ENCODE data around the gene ATP6V0D1. TPM values are rescaled to one million over a fixed set of nuclear protein-coding genes. Genes with fewer than 3 reads are reported as not detected.

Gene ATP6V0D1
- total RNA-seq, 1 donor from 2014 or later, result 78.7 TPM

DNA sequence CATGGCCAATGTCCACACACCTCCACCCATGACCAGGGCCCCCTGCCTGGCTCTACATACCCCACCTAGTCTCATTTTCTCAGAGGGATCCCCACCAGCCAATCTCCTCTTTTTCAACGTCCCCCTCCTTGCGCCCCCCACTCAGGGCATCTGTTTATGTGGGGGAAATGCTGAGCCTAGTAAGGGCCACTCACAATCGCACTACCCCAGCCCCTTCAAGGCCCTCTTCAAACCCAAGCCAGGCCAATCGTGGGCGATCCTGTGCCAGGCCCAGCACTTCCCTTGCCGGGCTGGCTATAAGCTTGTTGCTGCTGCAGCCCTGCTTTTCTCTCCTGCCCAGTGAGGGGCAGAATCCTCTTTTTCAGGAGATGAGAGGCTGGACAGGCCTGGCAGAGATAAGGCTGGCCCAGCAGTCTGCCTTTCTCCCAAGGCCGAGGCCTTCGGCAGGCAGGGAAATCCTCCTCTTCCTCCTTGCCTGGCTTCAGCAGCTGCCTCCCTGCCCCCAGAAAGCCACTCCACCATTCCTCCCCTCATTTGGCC is 33.9 kb downstream of the ATP6V0D1 start:
- DNase-seq (ENCODE audit: low spot score in 2 of 2), result no peak
- no peak for FAIRE-seq

DNA sequence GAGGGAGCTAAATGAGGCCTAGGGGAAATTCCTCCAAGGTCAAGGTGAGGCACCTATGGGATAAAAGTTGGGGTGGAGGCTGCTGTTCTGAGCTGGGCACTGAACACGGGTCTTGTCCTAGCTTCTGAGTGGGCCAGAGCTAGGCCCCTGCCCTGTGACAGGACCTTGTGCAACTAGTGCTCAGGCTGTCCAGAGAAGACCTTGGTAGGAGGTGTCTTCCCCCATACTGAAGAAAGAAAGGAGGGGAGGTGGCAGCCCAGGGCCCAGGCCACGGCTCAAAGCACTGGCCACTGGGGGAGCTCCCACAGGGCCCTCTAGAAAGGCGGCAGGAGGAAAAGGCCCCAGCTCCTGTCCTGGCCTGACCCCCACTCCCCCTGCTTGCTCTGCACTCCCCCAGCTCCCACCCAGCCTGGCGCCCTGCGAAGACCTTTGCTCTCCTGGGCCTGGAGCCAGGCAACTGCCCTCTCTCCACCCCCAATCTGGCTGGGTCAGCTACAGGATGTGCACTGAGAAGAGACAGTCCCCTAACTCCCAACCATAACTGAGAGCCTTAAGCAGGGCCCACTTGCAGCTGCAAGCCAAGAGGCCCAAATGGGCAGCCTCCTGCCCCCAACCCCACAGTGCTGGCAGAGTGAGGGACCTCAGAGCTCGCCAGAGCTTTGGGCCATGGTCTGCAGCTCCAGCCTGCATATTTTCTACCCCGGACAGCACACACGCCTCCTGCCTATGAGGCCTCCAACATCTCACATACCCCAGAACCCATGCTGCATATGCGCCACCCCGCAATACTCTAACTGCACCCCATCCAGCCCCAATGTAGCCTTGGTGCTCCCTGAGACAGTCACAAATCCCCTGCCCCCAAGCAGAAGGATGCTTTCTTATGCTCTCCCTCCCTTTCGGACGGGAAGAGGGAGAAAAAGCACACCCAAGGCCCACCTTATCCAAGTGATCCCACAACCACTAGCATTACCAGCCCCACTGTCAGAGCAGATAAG is 34.7 kb downstream of the ATP6V0D1 start:
- DNase-seq (ENCODE audit: low spot score in 2 of 2), result no peak
- FAIRE-seq, result no peak

DNA sequence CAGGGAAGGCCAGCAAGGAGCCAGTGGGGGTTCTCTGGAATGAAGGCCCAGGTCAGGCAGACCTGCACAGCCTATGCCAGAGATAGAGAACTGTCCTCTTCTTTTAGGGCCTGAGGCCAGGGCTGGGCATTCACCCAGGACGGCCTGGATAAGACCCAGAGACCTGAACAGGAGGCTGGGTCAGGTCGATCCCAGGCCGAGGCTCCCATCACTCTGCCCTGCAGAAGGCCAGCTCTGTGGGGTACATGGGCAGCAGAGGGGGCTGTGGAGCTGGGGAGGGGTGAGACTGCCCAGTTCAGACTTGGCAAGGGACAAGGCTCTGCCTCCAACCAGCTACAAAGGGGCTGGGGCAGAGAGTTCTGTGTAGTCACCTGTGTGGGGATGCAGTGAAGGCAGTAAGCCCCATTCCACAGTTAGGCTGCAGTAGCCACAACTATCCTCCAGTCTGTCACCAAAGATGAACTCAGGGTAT is 35.5 kb downstream of the ATP6V0D1 start:
- no peak for DNase-seq (ENCODE audit: low spot score in 2 of 2)
- no peak for FAIRE-seq

DNA sequence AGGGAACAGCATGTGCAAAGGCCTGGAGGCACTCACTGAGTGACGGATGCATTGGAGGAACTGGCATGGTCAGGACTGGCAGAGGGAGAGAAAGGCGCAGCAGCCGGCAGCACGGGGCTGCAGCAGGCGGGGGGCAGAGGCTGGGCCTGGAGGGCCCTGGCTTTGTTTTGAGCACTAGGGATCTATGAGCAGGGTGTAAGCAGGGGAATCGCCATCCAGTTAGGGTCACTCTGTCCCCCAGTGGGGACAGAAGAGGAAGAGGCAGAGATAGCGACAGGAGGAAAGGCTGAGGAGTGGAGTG is 35.9 kb downstream of the ATP6V0D1 start:
- DNase-seq (ENCODE audit: low spot score in 2 of 2), result no peak
- no peak for FAIRE-seq

DNA sequence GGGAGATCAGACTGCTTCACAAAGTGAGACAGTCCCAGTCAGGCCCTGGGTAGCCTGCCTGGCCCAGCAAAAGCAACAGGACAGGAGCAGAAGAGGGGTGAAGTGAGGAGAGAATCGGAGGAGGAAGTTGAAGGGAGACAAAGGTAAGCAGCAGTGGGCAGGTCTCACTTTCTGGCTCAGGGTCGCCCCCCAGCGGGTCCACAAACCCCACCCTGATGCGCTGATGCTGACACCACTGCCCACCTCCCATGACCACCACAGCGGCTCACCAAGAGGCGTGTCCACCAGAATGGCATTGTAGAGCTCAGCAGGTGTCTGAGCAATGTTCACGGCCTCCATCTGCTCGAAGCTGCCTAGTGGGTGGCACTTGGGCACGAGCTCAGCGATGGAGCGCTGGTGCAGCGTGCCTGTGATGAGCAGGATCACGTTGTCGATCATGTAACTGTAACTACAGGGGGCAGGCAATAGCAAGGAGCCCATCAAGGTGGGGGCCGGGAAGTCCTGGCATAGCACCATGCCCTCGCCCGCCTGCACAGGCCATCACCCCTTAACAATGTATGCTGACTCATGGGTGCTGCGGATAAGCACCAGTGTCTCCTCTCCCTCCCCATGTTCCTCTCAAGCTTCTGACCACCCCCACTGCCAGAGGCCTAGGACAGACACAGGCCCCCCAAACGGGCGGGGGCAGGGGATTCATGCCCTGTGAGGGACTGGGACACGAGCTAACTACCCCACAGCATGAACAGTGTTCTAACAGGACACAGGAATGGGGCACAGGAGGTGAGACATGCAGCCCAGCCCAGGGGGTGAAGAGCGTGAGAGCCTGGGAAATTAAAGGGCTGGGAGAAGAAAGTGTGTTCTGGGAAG is 36.5 kb downstream of the ATP6V0D1 start:
- FAIRE-seq (no peak), DNase-seq (ENCODE audit: low spot score in 2 of 2) (no peak)

DNA sequence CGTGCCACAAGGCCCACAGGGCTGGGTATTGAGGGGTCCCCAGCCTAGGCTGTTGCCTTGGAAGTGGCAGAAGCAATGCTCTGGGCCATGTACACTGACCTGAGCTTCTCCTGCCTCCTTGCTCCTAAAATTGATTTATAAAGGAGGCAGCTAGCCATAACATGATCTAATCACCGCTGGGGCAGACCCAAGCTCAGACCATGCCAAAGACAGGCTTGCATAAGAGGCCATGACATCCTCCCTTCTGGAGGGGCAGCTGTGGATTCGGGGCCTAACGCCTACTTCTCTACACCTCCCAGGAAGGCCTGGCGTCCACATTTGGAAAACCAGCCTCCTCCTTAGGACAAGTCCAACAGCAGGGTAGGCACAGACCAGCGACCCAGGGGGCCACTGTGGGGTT is 37.7 kb downstream of the ATP6V0D1 start:
- DNase-seq (ENCODE audit: low spot score in 2 of 2) (no peak), FAIRE-seq (no peak)

DNA sequence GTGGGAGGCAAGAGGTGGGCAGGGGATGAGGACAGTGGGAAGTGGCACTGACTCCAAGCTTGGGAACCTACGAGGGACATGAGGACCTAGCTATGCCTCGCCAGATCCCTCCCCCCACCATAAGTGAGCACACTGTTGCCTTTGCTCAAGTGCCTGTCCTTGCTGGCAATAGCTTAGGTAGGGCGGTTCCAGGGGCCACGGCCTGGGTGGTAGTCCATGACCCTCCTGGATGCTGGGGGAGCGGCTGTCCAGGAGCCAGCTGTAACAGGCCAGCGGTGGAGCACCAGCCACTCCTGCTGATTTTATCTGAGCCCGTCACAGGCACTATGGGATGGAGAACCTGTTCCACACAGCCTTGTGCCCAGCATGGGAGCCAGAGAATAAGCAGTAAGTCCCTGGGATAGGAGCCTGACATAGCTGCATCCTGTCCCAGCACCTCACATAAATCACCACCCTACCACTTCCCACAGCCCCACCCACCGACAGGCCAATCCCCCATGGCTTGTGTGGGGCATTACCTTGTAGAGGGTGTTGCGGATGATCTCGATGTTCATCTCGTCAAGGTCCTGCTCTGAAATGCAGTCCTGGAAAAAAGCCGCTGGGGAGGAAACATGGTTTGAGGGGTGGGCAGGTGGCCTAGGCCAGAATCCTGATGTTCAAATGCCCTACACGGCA is 38.2 kb downstream of the ATP6V0D1 start:
- FAIRE-seq, result no peak

DNA sequence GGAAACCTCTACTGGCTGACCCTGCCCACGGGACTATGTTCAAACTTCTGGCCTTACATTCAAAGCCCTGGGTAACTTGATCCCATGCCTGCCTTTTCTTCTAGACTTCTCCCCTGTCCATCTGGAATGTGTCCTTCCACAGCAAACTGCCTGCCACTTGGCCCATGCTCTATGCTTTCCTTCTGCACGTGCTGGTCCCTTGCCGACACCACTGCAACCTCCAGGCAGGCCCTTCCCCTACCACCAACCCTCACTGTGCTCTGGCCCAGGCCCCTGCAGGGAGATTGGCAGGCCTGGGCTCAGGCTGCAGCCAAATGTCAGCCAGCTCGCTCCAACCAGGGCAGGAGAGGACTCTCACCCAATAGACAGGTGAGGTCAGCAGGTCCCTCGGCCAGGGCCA is 39.0 kb downstream of the ATP6V0D1 start:
- FAIRE-seq (no peak), DNase-seq (ENCODE audit: low spot score in 2 of 2) (no peak)

More for the DNA sequence above, 38.2 kb downstream of the ATP6V0D1 start:
- DNase-seq (ENCODE audit: low spot score in 2 of 2), result no peak

DNA sequence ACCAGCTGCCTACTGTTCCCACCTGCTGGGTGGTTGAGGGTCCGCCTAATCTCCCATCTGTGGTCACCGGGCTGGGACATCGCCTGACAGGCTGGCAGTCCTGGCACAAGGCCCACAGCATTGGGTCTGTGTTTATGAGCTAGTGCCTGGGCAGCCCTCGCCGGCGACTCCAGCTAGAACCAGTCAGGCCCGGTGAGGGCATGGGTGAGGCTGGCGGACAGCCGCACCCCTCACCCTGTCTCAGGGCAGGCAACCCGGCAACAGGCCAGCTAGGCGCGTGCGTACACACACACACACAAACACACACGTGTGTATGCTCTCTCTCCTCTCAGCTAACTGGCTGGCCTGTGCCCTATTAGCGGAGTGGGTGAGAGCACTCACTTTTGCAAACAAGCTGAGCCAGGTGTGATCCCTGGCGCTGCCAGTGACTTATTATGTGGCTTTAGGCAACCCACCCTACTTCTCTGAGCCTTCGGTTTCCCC is 39.6 kb downstream of the ATP6V0D1 start:
- DNase-seq (ENCODE audit: low spot score in 2 of 2) (peak in 1 of 2 donors; percentile 63), FAIRE-seq (no peak)

DNA sequence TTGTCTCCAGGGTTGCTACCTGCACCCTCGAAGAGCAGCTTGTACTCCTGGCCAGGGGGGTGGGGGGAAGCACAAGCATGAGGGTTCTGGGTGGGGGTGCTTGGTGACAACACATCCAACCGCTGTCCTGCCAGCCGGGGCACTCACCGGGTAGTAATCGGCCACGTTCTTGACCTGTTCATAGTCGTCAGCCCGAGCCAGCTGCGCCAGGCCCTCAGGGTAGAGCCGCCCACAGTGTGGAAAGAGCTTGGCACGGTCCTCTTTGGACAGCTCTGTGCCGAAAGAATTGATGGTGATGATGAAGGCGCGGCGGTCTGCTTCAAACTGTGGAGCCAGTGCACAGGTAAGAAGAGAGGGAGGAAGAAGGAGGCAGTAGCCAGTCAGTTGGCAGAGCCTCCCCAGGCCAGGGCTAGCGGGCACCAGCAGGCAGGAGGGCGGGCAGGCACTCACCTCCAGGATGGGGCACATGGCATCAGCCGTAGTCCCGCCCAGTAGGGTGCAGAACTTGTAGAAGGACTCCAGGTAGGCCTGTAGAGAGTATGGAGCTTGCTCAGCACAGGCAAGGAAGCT is 42.0 kb downstream of the ATP6V0D1 start:
- DNase-seq (ENCODE audit: low spot score in 2 of 2), result no peak

DNA sequence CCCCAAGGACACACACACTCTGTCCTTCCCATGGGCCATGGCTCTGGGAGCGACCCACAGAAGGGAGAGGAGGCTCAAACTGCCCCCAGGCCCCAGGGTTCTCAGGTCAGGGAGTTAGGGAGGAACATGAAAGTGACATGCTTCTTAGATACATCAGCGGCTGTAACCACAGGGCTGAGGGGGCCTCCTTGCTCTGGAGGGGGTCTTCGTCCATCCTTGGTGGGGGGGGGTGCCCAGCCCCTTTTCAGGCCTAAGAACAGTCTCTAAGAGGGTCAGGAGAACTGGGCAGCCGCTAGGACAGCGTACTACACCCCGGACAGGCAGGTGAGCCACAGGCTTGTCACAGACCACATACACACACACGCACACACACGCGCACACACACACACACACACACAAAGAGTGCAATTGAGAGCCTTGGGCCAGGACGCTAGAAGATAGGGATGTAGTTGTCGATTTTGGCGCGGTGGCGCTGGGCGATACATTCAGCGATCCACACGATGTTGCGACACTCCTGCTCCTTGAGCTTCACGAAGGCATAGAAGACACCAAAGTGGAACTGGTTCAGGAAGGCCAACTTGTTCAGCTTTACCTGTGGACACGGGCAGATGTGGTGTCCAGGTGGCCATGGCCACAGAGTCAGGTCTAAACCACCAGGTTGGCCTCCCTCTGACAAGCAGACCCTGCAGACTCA is 42.7 kb downstream of the ATP6V0D1 start:
- DNase-seq (ENCODE audit: low spot score in 2 of 2) (no peak), FAIRE-seq (no peak)

More for the DNA sequence above, 42.0 kb downstream of the ATP6V0D1 start:
- no peak for FAIRE-seq

DNA sequence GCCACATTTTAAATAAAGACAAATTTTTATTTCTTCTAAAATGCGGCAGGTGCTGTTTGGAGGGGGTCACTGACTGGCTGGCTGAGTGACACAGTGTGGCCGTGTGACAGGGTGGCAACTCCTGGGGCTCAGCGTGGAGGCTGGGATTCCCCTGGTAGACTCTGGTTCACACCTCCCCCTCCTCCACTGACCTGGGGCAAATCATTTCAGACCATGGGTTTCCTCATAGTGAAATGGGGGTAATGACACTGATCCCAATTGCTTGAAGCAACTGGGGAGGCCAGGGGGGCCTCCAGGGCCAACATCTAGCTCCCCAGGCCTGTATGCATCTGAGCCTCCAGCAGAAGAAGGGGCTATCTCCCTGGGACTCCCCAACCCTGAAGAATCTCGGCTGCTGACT is 43.4 kb downstream of the ATP6V0D1 start:
- FAIRE-seq (no peak), DNase-seq (ENCODE audit: low spot score in 2 of 2) (no peak)

DNA sequence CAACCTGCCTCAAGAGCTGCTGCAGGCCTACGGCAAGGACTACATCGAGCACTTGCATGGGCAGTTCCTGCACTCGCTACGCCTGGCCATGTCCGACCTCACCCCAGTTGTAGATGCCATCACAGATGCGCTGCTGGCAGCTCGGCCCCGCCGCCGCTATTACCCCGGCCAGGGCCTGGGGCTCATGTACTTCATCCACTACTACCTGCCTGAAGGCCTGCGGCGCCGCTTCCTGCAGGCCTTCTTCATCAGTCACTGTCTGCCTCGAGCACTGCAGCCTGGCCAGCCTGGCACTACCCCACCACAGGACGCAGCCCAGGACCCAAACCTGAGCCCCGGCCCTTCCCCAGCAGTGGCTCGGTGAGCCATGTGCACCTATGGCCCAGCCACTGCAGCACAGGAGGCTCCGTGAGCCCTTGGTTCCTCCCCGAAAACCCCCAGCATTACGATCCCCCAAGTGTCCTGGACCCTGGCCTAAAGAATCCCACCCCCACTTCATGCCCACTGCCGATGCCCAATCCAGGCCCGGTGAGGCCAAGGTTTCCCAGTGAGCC is 44.2 kb downstream of the ATP6V0D1 start:
- no peak for FAIRE-seq
- DNase-seq (ENCODE audit: low spot score in 2 of 2), result no peak

DNA sequence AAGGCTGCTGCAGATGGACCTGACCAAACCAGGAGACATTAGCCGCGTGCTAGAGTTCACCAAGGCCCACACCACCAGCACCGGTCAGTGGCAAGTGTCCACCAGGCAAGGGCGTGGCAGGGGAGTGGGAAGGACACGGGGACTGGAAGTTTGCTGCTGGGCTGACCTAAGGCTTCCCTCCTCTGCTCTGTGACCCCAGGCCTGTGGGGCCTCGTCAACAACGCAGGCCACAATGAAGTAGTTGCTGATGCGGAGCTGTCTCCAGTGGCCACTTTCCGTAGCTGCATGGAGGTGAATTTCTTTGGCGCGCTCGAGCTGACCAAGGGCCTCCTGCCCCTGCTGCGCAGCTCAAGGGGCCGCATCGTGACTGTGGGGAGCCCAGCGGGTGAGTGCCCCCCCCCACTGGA is 45.2 kb downstream of the ATP6V0D1 start:
- FAIRE-seq (no peak), DNase-seq (ENCODE audit: low spot score in 2 of 2) (no peak)

DNA sequence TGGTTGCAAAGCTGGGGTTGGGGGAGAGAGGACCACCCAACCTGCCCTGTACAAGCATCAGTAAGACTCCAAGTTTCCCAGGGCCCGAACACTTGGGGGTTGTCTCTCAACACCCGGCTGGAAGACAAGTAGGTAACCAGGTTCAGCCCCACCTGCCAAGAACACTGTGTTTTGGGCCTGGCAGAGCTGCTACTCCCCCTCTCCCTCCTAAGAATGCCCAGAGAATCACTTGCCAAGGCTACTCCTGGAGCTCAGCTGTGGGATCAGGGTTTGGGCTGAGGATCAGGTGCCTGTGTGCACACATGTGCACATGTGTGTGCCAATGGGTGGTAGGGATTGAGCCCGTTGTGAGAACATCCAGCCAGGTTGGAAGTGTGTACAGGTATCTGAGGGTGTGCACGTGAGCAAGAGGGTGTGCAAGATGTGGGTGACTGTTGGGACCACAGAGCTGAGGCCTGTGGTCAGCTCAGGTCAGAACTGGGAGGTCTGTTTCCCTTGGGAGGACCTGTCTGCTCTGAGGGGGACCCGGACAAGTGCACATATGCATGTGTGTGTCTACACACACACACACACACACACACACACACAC is 47.7 kb downstream of the ATP6V0D1 start:
- FAIRE-seq, result no peak
- DNase-seq (ENCODE audit: low spot score in 2 of 2), result no peak

DNA sequence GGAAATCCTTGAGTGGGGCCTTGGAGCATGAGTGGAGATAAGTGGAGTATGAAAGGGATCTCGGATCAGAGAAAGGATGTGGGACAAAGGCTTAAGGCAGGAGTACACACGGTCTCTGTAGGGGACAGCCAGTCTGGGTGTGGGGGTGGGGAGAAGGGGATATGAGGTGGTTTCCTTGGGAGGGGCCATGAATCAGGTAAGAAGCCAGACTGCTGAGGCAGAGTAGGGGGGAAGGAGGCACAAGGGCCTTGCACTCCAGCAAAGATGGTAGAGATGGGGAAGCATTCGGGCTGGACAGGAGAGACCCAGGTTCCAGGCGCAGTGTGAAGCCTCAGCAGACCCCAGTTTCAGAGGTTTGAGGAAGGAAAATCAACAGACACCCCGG is 48.5 kb downstream of the ATP6V0D1 start:
- DNase-seq (ENCODE audit: low spot score in 2 of 2), result no peak
- no peak for FAIRE-seq

DNA sequence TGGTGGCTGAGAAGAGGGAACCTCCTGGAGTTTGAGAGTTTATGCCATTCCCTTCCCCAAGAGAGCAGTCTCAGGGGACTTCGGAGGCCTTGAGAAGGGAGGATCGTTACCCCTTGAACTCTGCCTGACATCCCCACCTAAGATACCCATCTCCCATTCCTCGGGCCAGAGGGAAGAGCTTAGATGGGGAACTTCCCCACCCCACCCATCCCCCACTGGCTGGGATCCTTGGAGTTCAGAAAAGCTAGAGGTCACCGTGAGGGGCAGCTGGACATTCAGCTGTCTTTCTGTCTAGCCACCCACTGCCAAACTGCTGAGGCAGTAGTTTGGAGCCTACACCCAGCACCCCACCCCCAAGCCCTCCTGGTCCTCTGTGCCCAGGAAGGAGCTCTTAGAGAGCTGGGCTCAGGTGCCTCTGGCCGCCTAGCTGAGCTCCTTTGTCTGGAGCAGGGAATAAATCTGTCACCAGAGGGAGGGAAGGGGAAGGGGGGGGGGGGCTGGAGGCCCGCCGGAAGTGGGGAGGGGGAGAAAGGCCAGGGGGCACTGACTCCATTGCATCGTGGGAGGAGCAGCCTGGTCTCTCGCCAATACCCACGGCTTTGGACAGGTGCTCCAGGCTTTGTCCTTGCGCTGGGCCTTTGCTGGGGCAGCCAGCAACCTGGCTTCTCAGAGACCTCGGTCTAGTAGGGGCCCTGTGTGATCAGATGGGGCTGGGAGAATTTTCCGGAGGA is 49.0 kb downstream of the ATP6V0D1 start:
- DNase-seq (ENCODE audit: low spot score in 2 of 2) (no peak), FAIRE-seq (no peak)
